Esophagus muscularis mucosa (tissue), 4 donors: ENCODE measurements around the gene POFUT1. TPM values are rescaled to one million over a fixed set of nuclear protein-coding genes. Genes with fewer than 3 reads are reported as not detected.

Experiments used
- DNase-seq: peaks from one replicate; pipeline ENCODE4 v3.0.0-alpha.2; 2017; ENCODE audit errors: extremely low spot score
- H3K27ac ChIP-seq, 4 donors: fragments of 200-600 bp; sonication (generic); replicated peaks in 1 of 4; 1 replicate in 3 of 4; 2 replicates in 1 of 4; pipeline ENCODE4 v1.5.1; 2016 to 2019; ENCODE audit warnings: mild to moderate bottlenecking in 1 of 4
- H3K27me3 ChIP-seq, 4 donors: fragments of 200-600 bp; sonication (generic); one replicate each; pipeline versions ENCODE4 v1.5.1 to v1.6.0; 2016 to 2019
- H3K36me3 ChIP-seq, 4 donors: fragments of 200-600 bp; sonication (generic); one replicate each; pipeline ENCODE4 v1.5.1; 2016 to 2019
- H3K4me1 ChIP-seq, 4 donors: fragments of 200-600 bp; sonication (generic); one replicate each; pipeline ENCODE4 v1.5.1; 2016 to 2019
- H3K4me3 ChIP-seq, 4 donors: fragments of 200-600 bp; sonication (generic); 1 replicate in 2 of 4; 2 replicates in 2 of 4; pipeline ENCODE4 v1.5.1; 2016 to 2019; ENCODE audit warnings: mild to moderate bottlenecking in 4 of 4, moderate library complexity in 1 of 4
- H3K9me3 ChIP-seq, 4 donors: fragments of 200-600 bp; sonication (generic); 1 replicate in 3 of 4; 2 replicates in 1 of 4; pipeline ENCODE4 v1.5.1; 2016 to 2019
- CTCF ChIP-seq, 3 experiments: fragments of 200-600 bp in 2 of 3; fragments of 450-650 bp in 1 of 3; sonication (generic) in 2 of 3; IDR thresholded peaks; one replicate each; pipeline ENCODE4 v1.5.1; 2017 to 2019; ENCODE audit warnings: antibody characterized with exemption in 3 of 3, mild to moderate bottlenecking in 2 of 3, moderate library complexity in 1 of 3
- EP300 ChIP-seq: sonication (generic); formaldehyde crosslinking; IDR thresholded peaks from one replicate; pipeline ENCODE4 v1.6.1; 2017; ENCODE audit warnings: antibody characterized with exemption
- POLR2A ChIP-seq: fragments of 450-650 bp; IDR thresholded peaks from one replicate; pipeline ENCODE4 v1.6.1; 2017; ENCODE audit warnings: antibody characterized with exemption, moderate library complexity, mild to moderate bottlenecking, low read depth
- POLR2AphosphoS5 ChIP-seq, 2 donors: sonication (generic); formaldehyde crosslinking; IDR thresholded peaks; one replicate each; pipeline ENCODE4 v1.6.1; 2017; ENCODE audit warnings: antibody characterized with exemption in 2 of 2
- WGBS: methylation state at CpG from one replicate; pipeline ENCODE4 v1.1.5; 2018; 5-methylcytosine and 5-hydroxymethylcytosine counted together
- intact Hi-C: fragments of 100-400 bp; cut with DNase I; formaldehyde crosslinking; loops from one replicate; pipeline ENCODE4 v1.15.1; 2023
- total RNA-seq, 4 donors: library from RNA; depleted of rRNA; stranded (reverse); fragments of >200 nt; gene quantifications; one replicate each; pipeline versions ENCODE4 v1.1.0 to v1.2.1, GENCODE V29; 2016

The POFUT1 gene
- total RNA-seq, 4 donors from 2014 or later: 21.7 to 31.9 (median 29.8) TPM

GRCh38 chr20:32218156-32218900, 10.6 kb downstream of the POFUT1 start:
- H3K9me3 ChIP-seq: no peaks in the 10 kb centered on the region
- no peak for DNase-seq
- TF ChIP-seq CTCF (IDR thresholded peaks at IDR 0.05): no peak
- no peak for TF ChIP-seq POLR2AphosphoS5 (IDR thresholded peaks at IDR 0.05)
- TF ChIP-seq EP300: no peak
- TF ChIP-seq POLR2A: no peak
- H3K27ac ChIP-seq: no peak overlapping the region
- peaks cover 0 to 7% (median 0%) of the 10 kb centered on the region in 4 donors for H3K4me1 ChIP-seq
- peaks cover 0 to 100% (median 81%) of the 10 kb centered on the region in 4 donors for H3K36me3 ChIP-seq
- WGBS: 90% methylated on average over 5 of the region's 5 CpGs
- H3K27me3 ChIP-seq: no peaks in the 10 kb centered on the region
- H3K4me3 ChIP-seq: no peak overlapping the region
- intact Hi-C loops: no loop called here

- H3K36me3 ChIP-seq: peaks cover 3 to 92% (median 64%) of the 10 kb centered on the region in 4 donors
Observed at GRCh38 chr20:32224463-32224862, 16.8 kb downstream of the POFUT1 start.

GRCh38 chr20:32226391-32226790, 18.7 kb downstream of the POFUT1 start:
- intact Hi-C loops: no loop called here
- H3K9me3 ChIP-seq: no peaks in the 10 kb centered on the region
- WGBS: 61% methylated on average over 1 of the region's 1 CpG
- H3K36me3 ChIP-seq: peaks cover 16 to 92% (median 59%) of the 10 kb centered on the region in 4 donors
- TF ChIP-seq POLR2AphosphoS5 (IDR thresholded peaks at IDR 0.05) (no peak), POLR2A (no peak), EP300 (no peak), CTCF (IDR thresholded peaks at IDR 0.05) (no peak)
- no peak overlapping the region for H3K27ac ChIP-seq
- DNase-seq: no peak
- peaks cover 0 to 8% (median 0%) of the 10 kb centered on the region in 4 donors for H3K4me1 ChIP-seq
- no peak overlapping the region for H3K4me3 ChIP-seq
- H3K27me3 ChIP-seq: no peaks in the 10 kb centered on the region

More at GRCh38 chr20:32224463-32224862, 16.8 kb downstream of the POFUT1 start:
- Histone ChIP-seq H3K4me3 (no peak overlapping the region), H3K4me1 (peaks cover 0 to 8% (median 0%) of the 10 kb centered on the region in 4 donors), H3K27ac (no peak overlapping the region), H3K9me3 (no peaks in the 10 kb centered on the region), H3K27me3 (no peaks in the 10 kb centered on the region)
- no peak for DNase-seq
- 99% methylated on average over 4 of the region's 4 CpGs for WGBS
- no peak for TF ChIP-seq CTCF (IDR thresholded peaks at IDR 0.05)
- intact Hi-C loops: no loop called here

- 95% methylated on average over 7 of the region's 7 CpGs for WGBS
- Histone ChIP-seq H3K9me3 (no peaks in the 10 kb centered on the region), H3K4me3 (no peak overlapping the region), H3K4me1 (peaks cover 0 to 8% (median 0%) of the 10 kb centered on the region in 4 donors), H3K36me3 (peaks cover 25 to 92% (median 60%) of the 10 kb centered on the region in 4 donors), H3K27me3 (no peaks in the 10 kb centered on the region), H3K27ac (no peak overlapping the region)
- intact Hi-C loops: no loop called here
- no peak for DNase-seq
- TF ChIP-seq POLR2AphosphoS5 (IDR thresholded peaks at IDR 0.05): no peak
- no peak for TF ChIP-seq POLR2A
- no peak for TF ChIP-seq EP300
- no peak for TF ChIP-seq CTCF (IDR thresholded peaks at IDR 0.05)
Observed at GRCh38 chr20:32227306-32227705, 19.6 kb downstream of the POFUT1 start.
